Head of caudate nucleus (tissue), 42 donors: ENCODE measurements around the gene ERMARD.

Experiments
- DNase-seq, 42 donors: peaks; one replicate each; pipeline versions ENCODE4 v3.0.0 to v3.0.0-alpha.2; 2020 to 2021; ENCODE audit warnings: mixed read lengths in 7 of 42
- intact Hi-C: fragments of 100-400 bp; cut with DNase I; formaldehyde crosslinking; loops from one replicate; pipeline ENCODE4 v1.15.0; 2022

The ERMARD gene

DNA sequence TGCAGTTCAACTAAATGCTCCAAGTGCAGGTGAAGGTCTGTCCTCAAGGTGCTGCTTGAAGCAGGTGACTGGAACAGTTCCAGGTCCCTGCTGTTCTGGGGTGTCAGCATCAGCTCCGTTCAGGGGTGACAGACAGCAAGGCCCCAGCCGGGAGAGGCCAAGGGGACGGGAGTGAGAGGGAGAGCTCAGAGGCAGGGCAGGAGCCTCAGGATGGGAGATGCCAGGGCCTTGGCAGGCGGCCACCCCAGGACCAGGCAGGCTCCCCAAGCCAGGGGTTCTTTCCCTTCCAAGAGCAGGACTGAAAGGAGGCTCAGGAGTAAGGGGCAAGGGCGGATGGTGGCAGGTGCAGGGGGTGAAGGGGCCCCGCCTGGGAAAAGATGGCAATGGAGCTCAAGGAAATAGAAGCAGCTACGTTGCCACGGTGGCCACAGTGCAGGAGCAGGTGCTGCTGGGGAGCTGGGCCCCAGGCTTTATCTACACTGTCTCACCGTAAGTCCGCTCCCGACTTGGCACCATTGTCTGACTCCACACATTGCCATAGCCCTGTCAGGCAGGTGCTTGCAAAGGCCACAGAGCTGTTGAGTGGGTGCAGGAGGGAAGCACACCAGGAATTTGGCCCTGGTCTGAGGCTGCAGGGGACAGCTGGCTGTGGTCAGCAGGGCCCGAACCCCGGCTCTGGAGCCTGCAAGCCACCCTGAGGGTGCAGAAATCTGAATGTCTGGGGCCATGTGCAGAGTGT lies 43.1 kb downstream of the ERMARD start:
- peak in 2 of 42 donors; percentile 33 to 37 for DNase-seq

DNA sequence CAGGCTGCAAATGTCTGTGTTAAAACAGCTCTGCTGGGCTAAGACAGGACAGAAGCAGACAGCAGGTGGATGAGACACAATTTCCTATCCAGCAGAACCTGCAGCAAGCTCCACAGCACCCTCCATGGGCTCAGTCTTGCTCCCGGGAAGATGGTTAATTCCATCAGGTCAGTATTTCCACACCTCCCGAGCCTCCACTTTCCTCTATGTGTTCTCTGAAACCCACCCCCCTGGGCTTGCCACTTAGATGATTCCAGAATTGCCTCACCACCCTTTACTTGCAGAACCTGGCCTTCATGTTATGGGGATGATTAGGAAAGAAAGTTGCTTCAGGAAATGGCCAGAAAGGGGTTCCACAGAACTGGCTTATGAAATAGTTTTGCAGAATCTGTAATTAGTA lies 43.8 kb downstream of the ERMARD start:
- intact Hi-C loops, result no loop called here
- peak in 2 of 42 donors; percentile 25 to 39 for DNase-seq

More for the DNA sequence above, 43.1 kb downstream of the ERMARD start:
- intact Hi-C loops, result no loop called here

DNA sequence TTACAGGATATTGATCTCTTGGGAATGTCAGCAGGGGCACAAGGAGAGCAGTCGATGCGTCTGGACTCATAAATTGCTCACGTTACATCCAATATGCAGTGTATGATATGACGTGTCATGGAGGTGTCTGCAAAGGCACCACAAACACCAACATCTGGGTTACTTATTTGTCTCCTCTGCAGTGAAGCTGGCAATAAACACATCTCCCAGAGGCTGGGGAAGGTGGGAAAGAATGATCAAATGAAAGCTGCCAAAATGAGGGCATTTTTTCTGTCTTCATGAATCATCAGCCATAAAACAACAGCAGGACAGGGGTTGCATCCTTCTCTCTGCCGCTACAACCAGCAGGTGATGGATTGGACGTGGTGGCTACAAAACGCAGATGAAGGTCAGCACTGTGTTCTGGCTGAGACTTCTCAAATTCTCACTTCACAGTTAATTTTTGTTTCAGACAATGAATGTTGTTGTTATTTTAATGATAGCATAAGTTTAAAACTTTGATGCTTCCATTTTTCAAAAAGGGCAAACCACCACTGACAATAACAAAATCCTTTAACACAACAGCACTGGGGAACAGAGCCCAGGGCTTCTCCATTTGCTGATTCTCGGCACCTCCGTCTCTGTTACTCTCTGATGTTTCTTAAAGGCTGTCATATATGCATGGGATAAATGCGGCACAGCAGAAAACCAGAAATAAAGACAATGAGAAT lies 47.5 kb downstream of the ERMARD start:
- peak in 1 of 42 donors; percentile 13 for DNase-seq
- intact Hi-C loops, result no loop called here

DNA sequence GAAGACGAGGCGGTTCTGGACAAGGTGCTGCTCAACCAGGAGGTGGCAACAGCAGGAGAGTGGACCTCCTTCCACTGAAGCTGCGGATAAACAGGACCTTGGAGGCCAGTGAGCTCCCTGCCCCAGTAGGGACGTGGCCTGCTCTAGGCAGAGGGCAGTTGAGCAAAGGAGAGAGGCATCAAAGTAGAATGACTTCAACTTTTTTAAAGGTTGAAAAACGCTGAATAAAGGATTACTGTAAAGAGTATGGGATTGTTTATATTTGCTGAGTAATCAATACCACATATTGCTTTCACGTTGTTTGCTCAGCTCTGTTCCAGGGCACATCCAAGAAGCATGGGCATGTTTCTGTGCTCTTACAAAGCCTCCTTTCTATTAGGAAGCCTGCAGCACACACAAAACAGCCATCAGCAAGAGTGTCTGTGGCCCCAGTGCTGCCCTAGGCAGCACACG lies 48.1 kb downstream of the ERMARD start:
- peak in 17 of 42 donors; percentile 20 to 66 (median 40) for DNase-seq
- intact Hi-C loops, result no loop called here

DNA sequence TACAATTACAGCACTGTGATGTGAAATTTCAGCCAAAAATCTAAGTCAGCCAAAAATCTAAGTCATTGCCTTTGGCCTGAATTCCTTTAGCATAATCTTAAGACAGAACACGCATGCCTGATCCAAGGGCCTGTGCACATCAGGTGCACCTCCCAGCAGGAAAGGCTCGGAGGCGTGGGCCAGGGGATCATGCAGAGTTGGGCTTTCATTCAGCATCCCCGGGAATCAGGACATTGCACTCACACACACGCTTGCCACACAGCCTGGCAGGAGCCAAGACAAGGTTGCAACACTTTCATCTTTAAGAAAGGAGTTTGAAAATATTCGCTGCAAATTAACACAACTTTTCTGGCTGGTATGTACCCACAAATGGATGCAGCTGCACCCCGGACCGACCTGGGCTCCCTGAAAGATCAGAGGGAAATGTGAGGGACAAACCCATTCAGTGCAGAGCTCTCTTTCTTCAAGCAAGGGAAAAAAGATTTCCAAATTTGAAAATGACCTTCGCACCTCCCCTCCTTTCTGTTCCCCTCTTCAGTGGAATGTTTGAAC lies 48.8 kb downstream of the ERMARD start:
- intact Hi-C loops, result no loop called here
- peak in 2 of 42 donors; percentile 6 to 42 for DNase-seq

DNA sequence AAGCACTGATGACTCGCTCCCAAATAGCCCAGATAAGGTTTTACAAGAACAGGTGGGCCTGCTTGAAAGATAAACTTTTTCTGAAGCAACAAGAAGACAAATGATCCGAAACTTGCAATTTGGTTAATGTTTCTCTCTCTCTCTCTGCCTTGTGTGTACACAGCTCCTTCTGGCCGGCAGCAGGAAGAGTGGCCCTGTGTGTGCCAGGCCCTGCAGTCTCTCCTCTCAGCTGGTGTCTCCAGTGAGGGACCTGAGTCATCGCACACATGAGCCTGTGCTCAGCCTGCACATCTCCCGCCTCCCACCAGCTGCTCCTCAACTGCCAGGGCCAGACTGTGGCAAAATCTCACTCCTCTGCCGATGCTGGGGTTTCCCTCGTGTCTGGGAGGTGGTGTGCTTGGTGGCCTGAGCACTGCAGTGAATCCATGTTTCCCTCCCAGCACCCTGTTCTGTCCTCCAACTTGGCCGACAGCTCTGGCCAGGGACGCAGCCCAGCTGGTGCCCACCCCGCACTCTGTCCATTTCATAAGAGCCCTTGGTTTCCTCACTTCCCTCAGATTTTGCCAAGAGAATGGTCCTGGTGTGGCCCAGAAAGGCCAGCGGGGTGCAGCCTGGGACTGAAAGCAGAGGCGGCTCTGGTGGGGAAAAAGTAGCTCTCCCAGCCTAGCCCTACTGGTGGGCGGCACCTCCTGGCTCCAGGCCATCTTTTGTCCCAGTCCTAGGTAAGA lies 49.4 kb downstream of the ERMARD start:
- peak in 40 of 42 donors; percentile 33 to 89 (median 60) for DNase-seq
- intact Hi-C loops, result no loop called here

DNA sequence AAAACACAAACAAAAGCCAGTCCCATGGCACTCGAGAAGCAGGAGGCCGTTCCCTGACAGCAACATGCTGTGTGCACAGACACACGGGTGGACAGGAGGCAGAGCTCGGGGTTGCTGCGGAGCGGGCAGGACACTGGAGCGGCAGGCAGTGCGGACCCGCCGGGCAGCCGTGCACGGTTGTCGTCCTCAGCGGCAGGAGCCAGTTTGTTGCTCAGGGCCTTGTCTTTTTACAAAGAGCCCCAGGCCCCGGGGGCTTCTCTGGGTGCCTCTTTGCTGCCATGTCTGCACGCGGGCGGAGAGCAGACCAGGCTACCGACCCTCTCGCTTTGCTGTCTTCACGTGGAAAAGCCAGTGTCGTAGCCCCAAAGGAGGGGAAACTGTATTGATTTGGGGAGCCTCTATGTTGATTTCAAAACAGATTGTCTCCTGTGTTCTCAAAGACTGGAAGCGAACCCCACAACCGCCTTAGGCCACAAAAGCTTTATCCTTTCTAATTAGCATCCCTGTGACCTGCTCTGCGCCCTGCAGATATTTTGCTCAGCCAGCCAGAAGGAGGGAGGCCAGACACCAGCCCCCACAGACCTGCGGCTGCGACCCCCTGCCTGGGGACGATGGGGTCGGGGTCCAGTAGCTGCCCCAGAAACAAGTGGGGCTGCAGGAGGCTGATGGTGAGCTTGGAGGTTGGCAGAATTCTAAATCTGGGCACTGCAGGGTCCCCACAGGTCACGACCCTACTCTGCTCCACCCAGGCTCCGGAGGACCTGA lies 50.2 kb downstream of the ERMARD start:
- intact Hi-C loops, result no loop called here
- peak in 1 of 42 donors; percentile 42 for DNase-seq

DNA sequence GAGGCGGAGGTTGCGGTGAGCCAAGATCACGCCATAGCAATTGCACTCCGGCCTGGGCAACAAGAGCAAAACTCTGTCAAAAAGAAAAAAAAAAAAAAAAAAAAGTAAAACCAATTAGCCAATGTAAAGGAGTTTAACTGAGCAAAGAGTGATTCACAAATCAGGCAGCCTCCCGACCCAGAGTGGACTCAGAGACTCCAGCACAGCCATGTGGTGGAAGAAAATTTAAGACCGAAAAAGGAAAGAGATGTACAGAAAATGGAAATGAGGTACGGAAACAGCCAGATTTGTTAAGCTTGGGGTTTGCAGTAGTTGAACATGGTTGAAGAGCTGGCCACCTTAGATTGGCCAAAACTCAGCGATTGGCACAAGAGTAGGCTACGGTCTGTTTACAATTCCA lies 51.4 kb downstream of the ERMARD start:
- intact Hi-C loops, result no loop called here
- peak in 1 of 42 donors; percentile 41 for DNase-seq

DNA sequence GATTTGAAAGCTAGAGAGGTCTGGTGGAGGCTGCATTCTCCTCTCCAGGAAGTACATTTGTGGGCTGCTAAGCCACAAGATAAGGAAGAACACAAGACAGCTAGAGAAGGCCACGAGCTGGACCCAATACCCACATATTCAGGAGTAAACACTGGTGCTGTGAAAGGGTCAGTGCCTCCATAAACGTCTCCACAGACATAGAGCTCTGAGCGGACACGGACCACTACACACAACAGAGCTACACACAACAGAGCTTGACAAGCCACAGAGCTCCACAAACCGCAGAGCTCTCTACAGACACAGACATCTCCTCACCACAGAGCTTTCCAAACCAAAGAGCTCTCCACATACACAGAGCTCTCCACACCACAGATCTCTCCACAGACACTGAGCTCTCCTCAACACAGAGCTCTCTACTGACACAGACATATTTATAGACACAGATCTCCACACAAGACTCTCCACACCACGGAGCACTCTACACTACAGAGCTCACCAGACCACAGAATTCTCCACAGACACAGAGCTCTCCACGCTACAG lies 51.9 kb downstream of the ERMARD start:
- DNase-seq, result peak in 1 of 42 donors; percentile 13
- intact Hi-C loops, result no loop called here

DNA sequence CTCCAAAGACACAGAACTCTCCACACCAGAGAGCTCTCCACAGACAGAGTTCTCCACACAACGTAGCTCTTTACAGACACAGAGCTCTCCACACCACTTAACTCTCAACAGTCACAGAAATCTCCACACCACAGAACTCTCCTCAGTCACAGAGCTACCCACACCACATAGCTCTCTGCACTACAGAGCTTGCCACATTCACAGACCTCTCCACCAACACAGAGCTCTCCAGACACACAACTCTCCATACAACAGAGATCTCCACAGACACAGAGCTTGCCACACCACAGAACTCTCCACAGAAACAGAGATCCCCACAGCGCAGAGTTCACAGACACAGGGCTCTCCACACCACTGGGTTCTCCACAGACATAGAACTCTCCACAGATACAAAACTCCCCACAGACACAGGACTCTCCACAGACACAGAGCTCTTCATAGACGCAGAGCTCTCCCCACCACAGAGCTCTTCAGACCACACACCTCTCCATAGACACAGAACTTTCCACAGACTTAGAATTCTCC lies 52.5 kb downstream of the ERMARD start:
- DNase-seq, result no peak

DNA sequence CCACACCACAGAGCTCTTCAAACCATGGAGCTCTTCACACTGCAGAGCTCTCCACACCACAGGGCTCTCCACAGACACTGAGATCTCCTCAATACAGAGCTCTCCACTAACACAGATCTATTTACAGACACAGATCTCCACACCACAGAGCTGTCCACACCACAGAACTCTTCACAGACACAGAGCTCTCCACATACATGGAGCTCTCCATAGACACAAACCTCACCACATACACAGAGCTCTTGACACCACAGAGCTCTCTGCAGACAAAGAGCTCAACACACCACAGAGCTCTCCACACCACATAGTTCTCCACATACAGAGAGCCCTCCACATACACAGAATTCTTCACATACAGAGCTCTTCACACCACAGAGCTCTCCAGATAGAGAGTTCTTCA lies 53.0 kb downstream of the ERMARD start:
- DNase-seq, result no peak
- intact Hi-C loops, result no loop called here

More for the DNA sequence above, 52.5 kb downstream of the ERMARD start:
- intact Hi-C loops, result no loop called here

DNA sequence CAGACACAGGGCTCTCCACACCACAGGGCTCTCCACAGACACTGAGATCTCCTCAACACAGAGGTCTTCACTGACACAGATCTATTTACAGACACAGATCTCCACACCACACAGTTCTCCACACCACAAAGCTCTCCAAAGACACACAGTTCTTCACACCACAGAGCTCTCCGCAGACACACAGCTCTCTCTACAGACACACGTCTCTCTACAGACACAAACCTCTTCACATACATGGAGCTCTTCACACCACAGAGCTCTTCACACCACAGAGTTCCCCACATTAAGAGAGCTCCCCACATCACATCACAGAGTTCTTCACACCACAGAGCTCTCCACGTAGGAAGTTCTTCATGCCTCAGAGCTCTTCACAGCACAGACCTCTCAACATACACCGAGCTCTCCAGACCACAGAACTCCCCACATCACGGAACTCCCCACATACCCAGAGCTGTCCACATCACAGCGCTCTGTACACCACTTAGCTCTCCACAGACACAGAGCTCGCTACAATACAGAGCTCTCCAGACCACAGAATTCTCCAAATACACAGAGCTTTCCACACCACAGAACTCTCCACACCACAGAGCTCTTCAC lies 53.9 kb downstream of the ERMARD start:
- intact Hi-C loops, result no loop called here
- DNase-seq, result no peak

DNA sequence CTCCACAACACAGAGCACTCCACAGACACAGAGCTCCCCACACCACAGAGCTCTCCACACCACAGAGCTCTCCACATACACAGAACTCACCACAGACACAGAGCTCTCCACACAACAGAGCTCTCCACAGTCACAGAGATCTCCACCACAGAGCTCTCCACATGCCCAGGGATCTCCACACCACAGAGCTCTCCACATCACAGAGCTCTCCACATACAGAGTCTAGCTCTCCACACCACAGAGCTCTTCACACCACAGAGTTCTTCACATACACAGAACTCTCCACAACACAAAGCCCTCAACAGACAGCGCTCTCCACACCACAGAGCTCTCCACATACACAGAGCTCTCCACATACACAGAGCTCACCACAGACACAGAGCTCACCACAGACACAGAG lies 55.3 kb downstream of the ERMARD start:
- no peak for DNase-seq
- intact Hi-C loops, result no loop called here

DNA sequence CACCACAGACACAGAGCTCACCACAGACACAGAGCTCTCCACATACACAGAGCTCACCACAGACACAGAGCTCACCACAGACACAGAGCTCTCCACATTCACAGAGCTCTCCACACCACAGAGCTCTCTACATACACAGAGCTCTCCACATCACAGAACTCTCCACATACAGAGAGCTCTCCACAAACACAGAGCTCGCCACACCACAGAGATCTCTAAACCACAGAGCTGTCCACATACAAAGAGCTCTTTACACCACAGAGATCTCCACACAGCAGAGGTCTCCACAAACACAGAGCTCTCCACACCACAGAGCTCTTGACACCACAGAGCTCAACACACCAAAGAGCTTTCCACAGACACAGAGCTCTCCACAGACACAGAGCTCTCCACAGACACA lies 55.8 kb downstream of the ERMARD start:
- intact Hi-C loops, result no loop called here

DNA sequence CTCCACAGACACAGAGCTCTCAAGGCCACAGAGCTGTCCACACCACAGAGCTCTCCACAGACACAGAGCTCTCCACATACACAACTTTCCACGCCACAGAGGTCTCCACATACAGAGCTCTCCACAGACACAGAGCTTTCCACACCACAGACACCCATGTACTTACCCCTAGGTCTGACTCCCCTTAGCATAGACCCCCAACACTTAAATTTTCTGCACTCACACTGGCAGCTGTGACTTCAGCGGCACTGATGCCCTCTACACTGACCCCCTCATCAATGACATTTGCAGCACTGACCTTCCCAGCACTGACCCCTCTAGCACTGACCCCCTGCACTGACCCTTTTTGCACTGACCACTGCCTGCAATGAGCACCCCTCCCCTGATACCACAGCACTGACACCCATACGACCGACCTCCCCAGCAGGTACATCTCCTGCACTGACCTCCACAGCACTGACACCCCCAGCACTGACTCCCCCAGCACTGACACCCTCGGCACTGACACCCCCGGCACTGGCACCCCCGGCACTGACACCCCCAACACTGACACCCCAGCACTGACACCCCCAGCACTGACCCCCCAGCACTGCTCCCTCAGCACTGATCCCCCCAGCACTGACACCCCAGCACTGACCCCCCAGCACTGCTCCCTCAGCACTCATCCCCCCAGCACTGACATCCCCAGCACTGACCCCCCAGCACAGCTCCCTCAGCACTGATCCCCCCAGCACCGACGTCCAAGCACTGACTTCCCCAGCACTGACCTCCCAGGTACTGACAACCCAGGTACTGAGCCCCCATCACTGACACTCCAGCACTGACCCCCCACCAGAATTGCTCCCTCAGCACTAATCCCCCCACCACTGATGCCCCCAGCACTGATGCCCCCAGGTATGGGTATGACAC lies 56.5 kb downstream of the ERMARD start:
- DNase-seq, result peak in 1 of 42 donors; percentile 6
- intact Hi-C loops, result no loop called here

More for the DNA sequence above, 55.8 kb downstream of the ERMARD start:
- no peak for DNase-seq

DNA sequence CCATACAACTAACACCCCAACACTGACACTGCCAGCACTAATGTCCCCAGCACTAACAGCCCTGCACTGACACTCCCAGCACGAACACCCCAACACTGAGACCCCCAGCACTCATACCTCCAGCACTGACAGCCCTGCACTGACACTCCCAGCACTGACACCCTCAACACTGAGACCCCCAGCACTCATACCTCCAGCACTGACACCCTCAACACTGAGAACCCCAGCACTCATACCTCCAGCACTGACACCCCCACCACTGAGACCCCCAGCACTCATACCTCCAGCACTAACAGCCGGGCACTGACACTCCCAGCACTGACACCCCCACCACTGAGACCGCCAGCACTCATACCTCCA lies 57.2 kb downstream of the ERMARD start:
- intact Hi-C loops, result no loop called here
- DNase-seq, result peak in 1 of 42 donors; percentile 13

DNA sequence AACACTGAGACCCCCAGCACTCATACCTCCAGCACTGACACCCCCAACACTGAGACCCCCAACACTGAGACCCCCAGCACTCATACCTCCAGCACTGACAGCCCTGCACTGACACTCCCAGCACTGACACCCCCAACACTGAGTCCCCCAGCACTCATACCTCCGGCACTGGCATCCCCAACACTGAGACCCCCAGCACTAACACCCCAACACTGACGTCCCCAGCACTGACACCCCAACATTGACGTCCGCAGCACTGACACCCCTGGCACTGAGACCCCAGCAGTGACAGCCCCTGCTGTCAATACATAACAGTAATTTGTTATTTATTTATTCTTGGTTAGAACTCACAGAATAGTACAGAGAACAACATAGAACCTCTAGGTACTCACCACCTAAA lies 58.0 kb downstream of the ERMARD start:
- no peak for DNase-seq
- intact Hi-C loops, result no loop called here
